Measurements from ENCODE around the gene PGGHG.

The PGGHG gene

GRCh38 chr11:334264-334994 is 45.5 kb downstream of the PGGHG start:
- H3K9ac ChIP-seq (ENCODE audit: low read depth, low read length), result peak overlapping the region; percentile 63
- H3K27me3 ChIP-seq (ENCODE audit: control insufficient read depth, insufficient read depth, low read length), result no peaks in the 10 kb centered on the region
- H3K4me1 ChIP-seq (ENCODE audit: control insufficient read depth, insufficient read depth, low read length), result peaks cover 22% of the 10 kb centered on the region
- peaks cover 4% of the 10 kb centered on the region for H3K36me3 ChIP-seq (ENCODE audit: control insufficient read depth, insufficient read depth, low read length)
- peak overlapping the region; percentile 31 for H3K4me3 ChIP-seq (ENCODE audit: low read depth, low read length)
- peaks cover 4% of the 10 kb centered on the region for H3K9me3 ChIP-seq (ENCODE audit: control insufficient read depth, insufficient read depth, low read length)

GRCh38 chr11:335779-336658 is 47.1 kb downstream of the PGGHG start:
- Histone ChIP-seq H3K4me3 (ENCODE audit: low read depth, low read length) (no peak overlapping the region), H3K9ac (ENCODE audit: low read depth, low read length) (peak overlapping the region; percentile 47), H3K36me3 (ENCODE audit: control insufficient read depth, insufficient read depth, low read length) (peaks cover 4% of the 10 kb centered on the region), H3K27me3 (ENCODE audit: control insufficient read depth, insufficient read depth, low read length) (no peaks in the 10 kb centered on the region), H3K9me3 (ENCODE audit: control insufficient read depth, insufficient read depth, low read length) (peaks cover 4% of the 10 kb centered on the region), H3K4me1 (ENCODE audit: control insufficient read depth, insufficient read depth, low read length) (peaks cover 28% of the 10 kb centered on the region)

GRCh38 chr11:336659-337198 is 47.8 kb downstream of the PGGHG start:
- Histone ChIP-seq H3K27me3 (ENCODE audit: control insufficient read depth, insufficient read depth, low read length) (no peaks in the 10 kb centered on the region), H3K9me3 (ENCODE audit: control insufficient read depth, insufficient read depth, low read length) (peaks cover 4% of the 10 kb centered on the region), H3K36me3 (ENCODE audit: control insufficient read depth, insufficient read depth, low read length) (peaks cover 4% of the 10 kb centered on the region), H3K4me1 (ENCODE audit: control insufficient read depth, insufficient read depth, low read length) (peaks cover 34% of the 10 kb centered on the region), H3K9ac (ENCODE audit: low read depth, low read length) (no peak overlapping the region), H3K4me3 (ENCODE audit: low read depth, low read length) (no peak overlapping the region)

GRCh38 chr11:337711-338110 is 48.8 kb downstream of the PGGHG start:
- Histone ChIP-seq H3K9me3 (ENCODE audit: control insufficient read depth, insufficient read depth, low read length) (peaks cover 4% of the 10 kb centered on the region), H3K4me3 (ENCODE audit: low read depth, low read length) (no peak overlapping the region), H3K36me3 (ENCODE audit: control insufficient read depth, insufficient read depth, low read length) (peaks cover 4% of the 10 kb centered on the region), H3K4me1 (ENCODE audit: control insufficient read depth, insufficient read depth, low read length) (peaks cover 42% of the 10 kb centered on the region), H3K27me3 (ENCODE audit: control insufficient read depth, insufficient read depth, low read length) (no peaks in the 10 kb centered on the region), H3K9ac (ENCODE audit: low read depth, low read length) (no peak overlapping the region)

- Histone ChIP-seq H3K27me3 (ENCODE audit: control insufficient read depth, insufficient read depth, low read length) (no peaks in the 10 kb centered on the region), H3K9ac (ENCODE audit: low read depth, low read length) (no peak overlapping the region), H3K4me1 (ENCODE audit: control insufficient read depth, insufficient read depth, low read length) (peaks cover 34% of the 10 kb centered on the region), H3K9me3 (ENCODE audit: control insufficient read depth, insufficient read depth, low read length) (no peaks in the 10 kb centered on the region), H3K4me3 (ENCODE audit: low read depth, low read length) (no peak overlapping the region), H3K36me3 (ENCODE audit: control insufficient read depth, insufficient read depth, low read length) (no peaks in the 10 kb centered on the region)
Measured at GRCh38 chr11:339963-340362, 51.0 kb downstream of the PGGHG start.

GRCh38 chr11:340539-341512 is 51.9 kb downstream of the PGGHG start:
- peaks cover 28% of the 10 kb centered on the region for H3K4me1 ChIP-seq (ENCODE audit: control insufficient read depth, insufficient read depth, low read length)
- no peak overlapping the region for H3K4me3 ChIP-seq (ENCODE audit: low read depth, low read length)
- H3K9me3 ChIP-seq (ENCODE audit: control insufficient read depth, insufficient read depth, low read length), result no peaks in the 10 kb centered on the region
- H3K27me3 ChIP-seq (ENCODE audit: control insufficient read depth, insufficient read depth, low read length), result no peaks in the 10 kb centered on the region
- no peaks in the 10 kb centered on the region for H3K36me3 ChIP-seq (ENCODE audit: control insufficient read depth, insufficient read depth, low read length)
- no peak overlapping the region for H3K9ac ChIP-seq (ENCODE audit: low read depth, low read length)

- Histone ChIP-seq H3K9ac (ENCODE audit: low read depth, low read length) (peak overlapping the region; percentile 24), H3K27me3 (ENCODE audit: control insufficient read depth, insufficient read depth, low read length) (no peaks in the 10 kb centered on the region), H3K36me3 (ENCODE audit: control insufficient read depth, insufficient read depth, low read length) (no peaks in the 10 kb centered on the region), H3K4me1 (ENCODE audit: control insufficient read depth, insufficient read depth, low read length) (peaks cover 20% of the 10 kb centered on the region), H3K9me3 (ENCODE audit: control insufficient read depth, insufficient read depth, low read length) (no peaks in the 10 kb centered on the region), H3K4me3 (ENCODE audit: low read depth, low read length) (no peak overlapping the region)
Measured at GRCh38 chr11:342328-342727, 53.4 kb downstream of the PGGHG start.

- Histone ChIP-seq H3K9ac (ENCODE audit: low read depth, low read length) (no peak overlapping the region), H3K4me1 (ENCODE audit: control insufficient read depth, insufficient read depth, low read length) (peaks cover 20% of the 10 kb centered on the region), H3K4me3 (ENCODE audit: low read depth, low read length) (no peak overlapping the region), H3K9me3 (ENCODE audit: control insufficient read depth, insufficient read depth, low read length) (no peaks in the 10 kb centered on the region), H3K27me3 (ENCODE audit: control insufficient read depth, insufficient read depth, low read length) (no peaks in the 10 kb centered on the region), H3K36me3 (ENCODE audit: control insufficient read depth, insufficient read depth, low read length) (no peaks in the 10 kb centered on the region)
Measured at GRCh38 chr11:344836-345578, 56.1 kb downstream of the PGGHG start.
